WTC11 (cell line): ENCODE data around the gene TANGO6. TPM values are rescaled to one million over a fixed set of nuclear protein-coding genes. Genes with fewer than 3 reads are reported as not detected.

Experiments used
- ATAC-seq: fragments of 200-7000 bp; cut with Tn5 transposase; 2 replicates; pipeline ENCODE4 v1.10.0; 2021; ENCODE audit warnings: mild to moderate bottlenecking, moderate library complexity
- CTCF ChIA-PET: fragments of 300-600 bp; sonication (Branson Sonifier 250); formaldehyde crosslinking; loops from one replicate; lab custom pipeline; 2021; ENCODE audit warnings: antibody characterized with exemption; lab: Charles Lee
- POLR2A ChIA-PET: fragments of 350-600 bp; sonication (Branson Sonifier 250); formaldehyde crosslinking; loops from one replicate; lab custom pipeline; 2021; ENCODE audit warnings: antibody characterized with exemption; lab: Charles Lee
- DNase-seq: peaks from one replicate; pipeline ENCODE4 v3.0.0; 2021; ENCODE audit warnings: low spot score
- H3K27ac Mint-ChIP-seq: 2 replicates; pipeline ENCODE4 v1.8.0; 2021; ENCODE audit warnings: mixed read lengths
- H3K27me3 Mint-ChIP-seq: 2 replicates; pipeline ENCODE4 v1.8.0; 2021; ENCODE audit warnings: low read depth, mild to moderate bottlenecking, moderate library complexity, mixed read lengths
- H3K36me3 Mint-ChIP-seq: 2 replicates; pipeline ENCODE4 v1.8.0; 2021; ENCODE audit warnings: mixed read lengths
- H3K4me1 Mint-ChIP-seq: 2 replicates; pipeline ENCODE4 v1.8.0; 2022; ENCODE audit warnings: mixed read lengths
- H3K4me3 Mint-ChIP-seq: 2 replicates; pipeline ENCODE4 v1.8.0; 2021; ENCODE audit warnings: mild to moderate bottlenecking, moderate library complexity, mixed read lengths
- H3K9me3 Mint-ChIP-seq: 2 replicates; pipeline ENCODE4 v1.8.0; 2021; ENCODE audit warnings: mixed read lengths
- CBFB ChIP-seq: sonication (generic); formaldehyde crosslinking; IDR thresholded peaks from 2 replicates; pipeline ENCODE4 v1.8.1; 2022; ENCODE audit warnings: mild to moderate bottlenecking, low read depth, missing genetic modification reagents
- CDX4 ChIP-seq: fragments of 250-450 bp; sonication (Bioruptor Pico); IDR thresholded peaks from 2 replicates; pipeline ENCODE4 v1.9.0; 2021; ENCODE audit warnings: moderate library complexity, mild to moderate bottlenecking, inconsistent platforms, borderline replicate concordance
- CREB1 ChIP-seq: sonication (generic); formaldehyde crosslinking; IDR thresholded peaks from 2 replicates; pipeline ENCODE4 v1.8.0; 2023; ENCODE audit warnings: mild to moderate bottlenecking, missing genetic modification reagents
- CREM ChIP-seq: sonication (generic); formaldehyde crosslinking; IDR thresholded peaks from 2 replicates; pipeline ENCODE4 v1.8.1; 2022; ENCODE audit warnings: mild to moderate bottlenecking, missing genetic modification reagents, moderate library complexity
- E2F5 ChIP-seq: sonication (generic); formaldehyde crosslinking; IDR thresholded peaks from 2 replicates; pipeline ENCODE4 v1.8.1; 2022; ENCODE audit warnings: mild to moderate bottlenecking, moderate library complexity, missing genetic modification reagents
- FOXK1 ChIP-seq: sonication (generic); formaldehyde crosslinking; IDR thresholded peaks from 2 replicates; pipeline ENCODE4 v1.8.0; 2022; ENCODE audit warnings: mild to moderate bottlenecking, moderate library complexity, missing genetic modification reagents
- HMGXB4 ChIP-seq: sonication (generic); formaldehyde crosslinking; IDR thresholded peaks from 2 replicates; pipeline ENCODE4 v1.8.1; 2023; ENCODE audit warnings: mild to moderate bottlenecking, moderate library complexity, missing genetic modification reagents
- IRF2 ChIP-seq: sonication (generic); formaldehyde crosslinking; IDR thresholded peaks from 2 replicates; pipeline ENCODE4 v1.8.0; 2022; ENCODE audit warnings: low read depth, missing genetic modification reagents, borderline replicate concordance
- KAT7 ChIP-seq: sonication (generic); formaldehyde crosslinking; IDR thresholded peaks from 2 replicates; pipeline ENCODE4 v1.8.1; 2023; ENCODE audit warnings: missing genetic modification reagents, mild to moderate bottlenecking, borderline replicate concordance
- MYBL2 ChIP-seq: sonication (generic); formaldehyde crosslinking; IDR thresholded peaks from 2 replicates; pipeline ENCODE4 v1.8.1; 2023; ENCODE audit warnings: mild to moderate bottlenecking, moderate library complexity, missing genetic modification reagents
- NR1H2 ChIP-seq: sonication (generic); formaldehyde crosslinking; IDR thresholded peaks from 2 replicates; pipeline ENCODE4 v1.9.0; 2021; ENCODE audit warnings: mild to moderate bottlenecking, moderate library complexity, missing genetic modification reagents
- NR3C1 ChIP-seq: sonication (generic); formaldehyde crosslinking; conservative IDR thresholded peaks from 2 replicates; pipeline ENCODE4 v1.8.1; 2023; ENCODE audit warnings: low read depth, mild to moderate bottlenecking, missing genetic modification reagents
- PREB ChIP-seq: sonication (generic); formaldehyde crosslinking; IDR thresholded peaks from 2 replicates; pipeline ENCODE4 v1.8.1; 2022; ENCODE audit warnings: mild to moderate bottlenecking, missing genetic modification reagents, moderate library complexity, borderline replicate concordance
- SMAD3 ChIP-seq: sonication (generic); formaldehyde crosslinking; IDR thresholded peaks from 2 replicates; pipeline ENCODE4 v1.8.0; 2022; ENCODE audit warnings: missing genetic modification reagents, mild to moderate bottlenecking, borderline replicate concordance
- STAT6 ChIP-seq: sonication (generic); formaldehyde crosslinking; conservative IDR thresholded peaks from 2 replicates; pipeline ENCODE4 v1.8.1; 2023; ENCODE audit warnings: mild to moderate bottlenecking, low read depth, missing genetic modification reagents, moderate library complexity
- TCF7 ChIP-seq: sonication (generic); formaldehyde crosslinking; IDR thresholded peaks from 2 replicates; pipeline ENCODE4 v1.8.0; 2022; ENCODE audit warnings: mild to moderate bottlenecking, low read depth, missing genetic modification reagents, moderate library complexity
- USF2 ChIP-seq: sonication (generic); formaldehyde crosslinking; IDR thresholded peaks from 2 replicates; pipeline ENCODE4 v1.8.1; 2023; ENCODE audit warnings: mild to moderate bottlenecking, missing genetic modification reagents, moderate library complexity
- ZNF121 ChIP-seq: sonication (generic); formaldehyde crosslinking; IDR thresholded peaks from 2 replicates; pipeline ENCODE4 v1.8.0; 2023; ENCODE audit warnings: missing genetic modification reagents
- ZNF138 ChIP-seq: sonication (generic); formaldehyde crosslinking; conservative IDR thresholded peaks from 2 replicates; pipeline ENCODE4 v1.8.1; 2022; ENCODE audit warnings: mild to moderate bottlenecking, moderate library complexity, missing genetic modification reagents
- ZNF317 ChIP-seq: sonication (generic); formaldehyde crosslinking; IDR thresholded peaks from 2 replicates; pipeline ENCODE4 v1.8.1; 2023; ENCODE audit warnings: low read depth, mild to moderate bottlenecking, moderate library complexity, missing genetic modification reagents, borderline replicate concordance
- ZNF396 ChIP-seq: fragments of 250-450 bp; sonication (Bioruptor Pico); IDR thresholded peaks from 2 replicates; pipeline ENCODE4 v1.8.0; 2021; ENCODE audit warnings: mild to moderate bottlenecking, moderate library complexity, borderline replicate concordance
- ZNF416 ChIP-seq: fragments of 250-450 bp; sonication (Bioruptor Pico); IDR thresholded peaks from 2 replicates; pipeline ENCODE4 v1.9.0; 2021; ENCODE audit warnings: mild to moderate bottlenecking, inconsistent platforms
- ZNF512 ChIP-seq: sonication (generic); formaldehyde crosslinking; IDR thresholded peaks from 2 replicates; pipeline ENCODE4 v1.8.1; 2022; ENCODE audit warnings: missing genetic modification reagents, borderline replicate concordance
- ZNF671 ChIP-seq: fragments of 250-450 bp; sonication (Bioruptor Pico); IDR thresholded peaks from 2 replicates; pipeline ENCODE4 v1.8.0; 2021; ENCODE audit warnings: mild to moderate bottlenecking
- total RNA-seq: library from RNA; stranded (reverse); gene quantifications from 3 replicates; pipeline ENCODE4 v1.2.3, GENCODE V29; 2021

Gene TANGO6
- total RNA-seq, 1 experiment from 2014 or later: 15.6 TPM

GRCh38 chr16:69093974-69094373, 250.6 kb downstream of the TANGO6 start:
- Mint-ChIP-seq H3K4me3 (no peak overlapping the region), H3K9me3 (no peaks in the 10 kb centered on the region), H3K4me1 (peaks cover 42% of the 10 kb centered on the region), H3K27ac (peak overlapping the region; percentile 26; the same call in 1 of the 2 replicates), H3K36me3 (no peaks in the 10 kb centered on the region), H3K27me3 (no peaks in the 10 kb centered on the region)
- no peak for DNase-seq
- ChIA-PET POLR2A (interaction anchor here (0.5 to 0.6 kb wide), 3 partner anchors 48 to 208 kb away, joined by 3 to 4 read pairs (median 4); no protein-coding TSS in a partner anchor), CTCF (interaction anchor here (0.9 to 1.4 kb wide), 6 partner anchors 10 to 122 kb away, joined by 3 to 8 read pairs (median 3); partner anchors contain the start of gene HAS3)
- ATAC-seq: no peak
- TF ChIP-seq KAT7 (CRISPR knock-in tag) (no peak), PREB (no peak), ZNF416 (no peak), FOXK1 (CRISPR knock-in tag) (no peak), SMAD3 (no peak), USF2 (CRISPR knock-in tag) (no peak), E2F5 (CRISPR knock-in tag) (no peak), ZNF121 (CRISPR knock-in tag) (no peak), ZNF138 (CRISPR knock-in tag) (no peak), TCF7 (no peak), CDX4 (no peak), MYBL2 (no peak), CREM (CRISPR knock-in tag) (no peak), IRF2 (CRISPR knock-in tag) (no peak), NR1H2 (CRISPR knock-in tag) (no peak), HMGXB4 (CRISPR knock-in tag) (no peak)

GRCh38 chr16:69094501-69094900, 251.2 kb downstream of the TANGO6 start:
- CTCF ChIA-PET: interaction anchor here (0.7 to 1.0 kb wide), 4 partner anchors 10 to 43 kb away, joined by 3 to 8 read pairs (median 4); no protein-coding TSS in a partner anchor
- H3K27ac Mint-ChIP-seq: no peak overlapping the region
- ATAC-seq (no peak), DNase-seq (no peak)
- H3K9me3 Mint-ChIP-seq: no peaks in the 10 kb centered on the region
- peaks cover 38% of the 10 kb centered on the region for H3K4me1 Mint-ChIP-seq
- no peaks in the 10 kb centered on the region for H3K27me3 Mint-ChIP-seq
- no peak overlapping the region for H3K4me3 Mint-ChIP-seq
- no peaks in the 10 kb centered on the region for H3K36me3 Mint-ChIP-seq
- POLR2A ChIA-PET: interaction anchor here (0.5 to 0.6 kb wide), 4 partner anchors 49 to 207 kb away, joined by 3 to 9 read pairs (median 4); no protein-coding TSS in a partner anchor
- TF ChIP-seq FOXK1 (CRISPR knock-in tag) (no peak), CBFB (CRISPR knock-in tag) (no peak), STAT6 (CRISPR knock-in tag) (no peak), ZNF317 (CRISPR knock-in tag) (no peak), NR1H2 (CRISPR knock-in tag) (no peak), NR3C1 (CRISPR knock-in tag) (no peak), CREB1 (CRISPR knock-in tag) (no peak), ZNF671 (no peak), CREM (CRISPR knock-in tag) (no peak), ZNF512 (CRISPR knock-in tag) (no peak), ZNF396 (CRISPR knock-in tag) (no peak)
